Activated T-cell treated with anti-CD3 and anti-CD28 coated beads, Interleukin-2, amount 50 U/mL, for 72 hours (primary cell): ENCODE data around the gene CEACAM19. TPM values are rescaled to one million over a fixed set of nuclear protein-coding genes. Genes with fewer than 3 reads are reported as not detected.

ENCODE experiments used
- ATAC-seq, 2 donors: fragments of 150-1000 bp; cut with Tn5 transposase; replicated peaks in 1 of 2; 2 replicates each; pipeline ENCODE4 v1.10.0; 2021; ENCODE audit warnings: moderate library complexity in 2 of 2, mild to moderate bottlenecking in 1 of 2
- DNase-seq, 2 donors: peaks; one replicate each; pipeline ENCODE4 v3.0.0; 2021 to 2022; ENCODE audit warnings: mixed read lengths in 1 of 2
- H3K27ac Mint-ChIP-seq: one replicate; pipeline ENCODE4 v1.8.0; 2022; ENCODE audit warnings: mild to moderate bottlenecking, moderate library complexity, mixed read lengths
- H3K27me3 Mint-ChIP-seq: one replicate; pipeline ENCODE4 v1.8.0; 2022; ENCODE audit warnings: low read depth, mixed read lengths
- H3K36me3 Mint-ChIP-seq, 2 donors: one replicate each; pipeline ENCODE4 v1.8.0; 2022; ENCODE audit warnings: mixed read lengths in 2 of 2, mild to moderate bottlenecking in 1 of 2; ENCODE audit not compliant: insufficient read depth in 2 of 2
- H3K4me1 Mint-ChIP-seq: one replicate; pipeline ENCODE4 v1.8.0; 2022; ENCODE audit warnings: low read depth, mixed read lengths
- H3K4me3 Mint-ChIP-seq, 2 donors: one replicate each; pipeline ENCODE4 v1.8.0; 2022; ENCODE audit warnings: mild to moderate bottlenecking in 2 of 2, mixed read lengths in 2 of 2, moderate library complexity in 2 of 2
- H3K9me3 Mint-ChIP-seq, 2 donors: one replicate each; pipeline ENCODE4 v1.8.0; 2022; ENCODE audit warnings: mixed read lengths in 2 of 2
- total RNA-seq, 2 donors: library from RNA; stranded (reverse); gene quantifications; one replicate each; pipeline ENCODE4 v1.2.3, GENCODE V29; 2022

The CEACAM19 gene
- total RNA-seq, 2 donors from 2014 or later, result 3.0 to 4.3 TPM

DNA sequence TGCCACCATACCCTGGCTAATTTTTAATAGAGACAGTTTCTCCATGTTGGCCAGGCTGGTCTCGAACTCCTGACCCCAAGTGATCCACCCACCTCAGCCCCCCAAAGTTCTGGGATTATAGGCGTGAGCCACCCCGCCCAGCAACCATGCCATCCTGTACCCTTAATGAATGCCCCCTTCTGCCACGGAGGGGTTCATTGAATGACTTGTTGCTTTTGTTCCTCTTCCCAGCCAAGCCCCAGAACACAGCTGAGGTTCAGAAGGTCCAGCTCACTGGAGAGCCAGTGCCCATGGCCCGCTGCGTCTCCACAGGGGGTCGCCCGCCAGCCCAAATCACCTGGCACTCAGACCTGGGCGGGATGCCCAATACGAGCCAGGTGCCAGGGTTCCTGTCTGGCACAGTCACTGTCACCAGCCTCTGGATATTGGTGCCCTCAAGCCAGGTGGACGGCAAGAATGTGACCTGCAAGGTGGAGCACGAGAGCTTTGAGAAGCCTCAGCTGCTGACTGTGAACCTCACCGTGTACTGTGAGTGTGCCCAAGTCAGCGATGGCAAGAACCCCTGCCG lies 21.6 kb upstream of the CEACAM19 start:
- Mint-ChIP-seq H3K36me3 (peaks cover 3 to 10% of the 10 kb centered on the region in 2 donors), H3K9me3 (no peaks in the 10 kb centered on the region), H3K4me1 (peaks cover 7% of the 10 kb centered on the region), H3K27me3 (no peaks in the 10 kb centered on the region), H3K27ac (no peak overlapping the region), H3K4me3 (no peak overlapping the region)
- no peak for ATAC-seq
- no peak for DNase-seq

DNA sequence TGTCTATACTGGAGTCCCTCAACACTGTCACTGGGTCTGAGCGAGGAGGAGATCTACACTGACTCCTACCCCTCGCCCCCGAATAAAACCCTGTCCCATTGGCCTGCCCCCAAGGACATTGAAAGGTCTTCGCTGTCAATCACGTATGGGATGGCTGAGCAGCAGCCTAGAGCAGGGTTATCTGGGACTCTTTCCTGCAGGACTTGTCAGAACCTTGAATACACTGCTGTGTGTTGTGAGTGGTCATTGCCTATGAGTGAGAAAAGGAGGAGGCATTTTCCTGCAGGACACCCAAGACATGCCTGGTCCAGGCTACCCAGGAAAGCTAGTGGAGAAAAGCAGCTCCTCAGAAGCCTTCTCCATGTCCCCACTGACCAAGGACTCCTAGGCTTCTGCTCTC lies 17.9 kb upstream of the CEACAM19 start:
- ATAC-seq, result no peak

DNA sequence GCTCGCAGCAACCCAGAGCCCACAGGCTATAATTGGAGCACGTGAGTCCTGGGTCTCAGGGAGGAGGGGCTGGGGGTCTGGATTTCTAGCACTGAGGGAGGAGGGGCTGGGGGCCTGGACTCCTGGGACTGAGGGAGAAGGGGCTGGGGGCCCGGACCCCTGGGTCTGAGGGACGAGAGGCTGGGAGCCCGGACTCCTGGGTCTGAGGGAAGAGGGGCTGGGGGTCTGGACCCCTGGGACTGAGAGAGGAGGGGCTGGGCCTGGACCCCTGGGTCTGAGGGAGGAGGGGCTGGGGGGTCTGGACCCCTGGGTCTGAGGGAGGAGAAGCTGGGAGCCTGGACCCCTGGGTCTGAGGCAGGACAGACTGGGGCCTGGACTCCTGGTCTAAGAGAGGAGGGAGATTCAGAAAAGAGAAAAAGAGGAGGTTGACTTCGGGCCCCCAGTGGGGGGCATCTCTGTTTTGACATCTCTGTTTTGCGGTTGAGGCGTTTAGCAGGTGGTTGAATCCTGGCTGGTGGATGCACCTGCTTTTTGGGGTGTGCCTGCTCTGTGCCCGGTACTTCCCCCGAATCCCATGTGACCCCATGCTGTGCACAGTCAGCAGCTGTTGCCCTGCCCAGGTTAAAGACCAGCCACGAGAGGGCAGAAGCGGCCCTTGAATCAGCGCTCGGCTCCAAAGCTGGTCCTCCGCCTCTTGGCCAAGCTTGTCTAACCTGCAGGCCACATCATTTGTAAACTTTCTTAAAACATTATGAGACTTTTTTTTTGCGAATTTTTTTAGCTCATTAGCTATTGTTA lies 17.1 kb upstream of the CEACAM19 start:
- peak; percentile 79 to 80 for DNase-seq
- H3K27me3 Mint-ChIP-seq, result no peaks in the 10 kb centered on the region
- H3K9me3 Mint-ChIP-seq, result no peaks in the 10 kb centered on the region
- no peak overlapping the region for H3K27ac Mint-ChIP-seq
- H3K4me3 Mint-ChIP-seq, result no peak overlapping the region
- H3K4me1 Mint-ChIP-seq, result peaks cover 15% of the 10 kb centered on the region
- H3K36me3 Mint-ChIP-seq, result peaks cover 7 to 25% of the 10 kb centered on the region in 2 donors
- peak; percentile 90 to 93 for ATAC-seq

More for the DNA sequence above, 17.9 kb upstream of the CEACAM19 start:
- Mint-ChIP-seq H3K4me1 (peaks cover 15% of the 10 kb centered on the region), H3K4me3 (no peak overlapping the region), H3K9me3 (no peaks in the 10 kb centered on the region), H3K36me3 (peaks cover 7 to 22% of the 10 kb centered on the region in 2 donors), H3K27me3 (no peaks in the 10 kb centered on the region), H3K27ac (no peak overlapping the region)
- no peak for DNase-seq

DNA sequence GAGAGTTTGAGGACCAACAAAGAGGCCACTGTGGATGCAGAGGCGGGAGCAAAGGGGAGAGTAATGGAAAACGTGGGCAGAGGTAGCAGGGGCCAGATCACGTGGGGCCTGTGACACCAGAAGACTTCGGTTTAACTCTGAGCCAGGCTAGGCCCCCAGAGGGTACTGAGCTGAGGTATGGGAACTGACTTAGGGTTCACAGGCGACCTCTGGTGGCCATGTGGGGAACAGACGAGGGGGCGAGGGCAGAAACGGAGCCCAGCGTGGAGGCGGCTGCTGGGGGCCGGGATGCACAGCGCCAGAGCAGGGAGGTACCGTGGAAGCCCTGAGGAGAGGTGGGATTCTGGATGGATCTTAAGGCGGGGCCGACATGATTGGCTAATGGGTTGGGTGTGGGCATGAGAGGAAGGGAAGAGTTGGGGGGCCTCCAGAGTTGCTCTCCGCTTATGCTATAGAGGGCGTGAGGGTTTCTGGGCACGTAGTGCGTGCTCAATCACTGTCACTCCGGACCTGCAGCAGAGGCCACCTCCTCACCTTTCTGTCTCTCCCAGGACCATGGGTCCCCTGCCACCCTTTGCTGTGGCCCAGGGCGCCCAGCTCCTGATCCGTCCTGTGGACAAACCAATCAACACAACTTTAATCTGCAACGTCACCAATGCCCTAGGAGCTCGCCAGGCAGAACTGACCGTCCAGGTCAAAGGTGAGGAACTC lies 13.9 kb upstream of the CEACAM19 start:
- peak; percentile 72 to 77 for ATAC-seq
- Mint-ChIP-seq H3K36me3 (peaks cover 6 to 16% of the 10 kb centered on the region in 2 donors), H3K9me3 (no peaks in the 10 kb centered on the region), H3K27me3 (no peaks in the 10 kb centered on the region), H3K4me3 (no peak overlapping the region), H3K4me1 (peaks cover 15% of the 10 kb centered on the region), H3K27ac (no peak overlapping the region)
- DNase-seq, result peak; percentile 77 to 81

DNA sequence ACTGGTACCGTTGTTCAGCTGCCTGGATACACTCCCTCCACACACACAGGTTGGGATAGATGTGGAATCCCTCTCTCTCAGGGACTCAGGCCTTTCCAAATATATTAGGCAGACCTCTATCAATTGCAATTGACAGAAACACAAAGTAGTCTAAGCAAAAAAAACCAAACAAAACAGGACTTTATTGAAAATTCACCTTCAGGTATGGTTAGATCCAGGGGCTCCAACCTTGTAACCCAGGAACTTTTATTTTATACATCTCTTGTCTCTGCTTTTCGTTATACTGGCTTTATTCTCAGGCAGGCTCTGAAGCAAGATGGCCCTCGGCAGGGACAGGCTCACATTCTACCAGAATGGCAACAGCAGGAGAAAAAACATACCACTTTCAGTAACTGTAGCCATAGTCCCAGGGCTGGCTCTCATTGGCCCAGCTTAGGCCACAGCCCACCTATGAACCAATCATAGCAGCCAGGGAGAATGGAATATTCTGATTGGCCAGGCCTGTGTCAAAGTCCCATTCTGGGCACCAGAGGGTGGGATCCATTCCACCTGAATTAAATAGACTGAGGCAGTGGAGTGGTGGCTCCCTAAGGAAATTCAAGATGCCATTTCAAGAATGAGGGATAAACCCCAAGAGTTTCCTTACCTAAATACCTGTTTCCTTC lies 13.1 kb upstream of the CEACAM19 start:
- DNase-seq (no peak), ATAC-seq (no peak)
- peaks cover 15% of the 10 kb centered on the region for H3K4me1 Mint-ChIP-seq
- no peaks in the 10 kb centered on the region for H3K9me3 Mint-ChIP-seq
- H3K27ac Mint-ChIP-seq, result no peak overlapping the region
- H3K4me3 Mint-ChIP-seq, result no peak overlapping the region
- peaks cover 4 to 18% of the 10 kb centered on the region in 2 donors for H3K36me3 Mint-ChIP-seq
- H3K27me3 Mint-ChIP-seq, result no peaks in the 10 kb centered on the region

DNA sequence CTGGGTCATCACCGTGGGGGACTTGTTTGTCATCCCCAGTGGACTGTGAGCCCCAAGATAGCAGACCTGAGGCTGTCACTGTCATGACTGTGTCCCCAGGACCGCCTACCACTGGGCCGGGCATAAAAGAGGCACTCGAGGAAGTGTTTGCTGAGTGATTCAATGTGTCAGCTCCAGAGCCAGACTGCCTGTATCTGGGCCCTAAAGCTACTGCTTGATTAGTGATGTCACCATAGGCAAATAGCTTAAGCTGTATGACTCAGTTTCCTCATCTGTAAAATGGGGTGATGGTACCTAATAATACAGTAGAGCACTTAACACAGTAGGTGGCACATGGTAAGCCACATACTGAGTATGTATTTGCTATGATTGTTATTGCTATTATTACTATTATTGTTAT lies 11.2 kb upstream of the CEACAM19 start:
- ATAC-seq (no peak), DNase-seq (no peak)
- Mint-ChIP-seq H3K4me3 (no peak overlapping the region), H3K9me3 (no peaks in the 10 kb centered on the region), H3K27me3 (no peaks in the 10 kb centered on the region), H3K27ac (no peak overlapping the region), H3K36me3 (peaks cover 3 to 16% of the 10 kb centered on the region in 2 donors), H3K4me1 (peaks cover 7% of the 10 kb centered on the region)

DNA sequence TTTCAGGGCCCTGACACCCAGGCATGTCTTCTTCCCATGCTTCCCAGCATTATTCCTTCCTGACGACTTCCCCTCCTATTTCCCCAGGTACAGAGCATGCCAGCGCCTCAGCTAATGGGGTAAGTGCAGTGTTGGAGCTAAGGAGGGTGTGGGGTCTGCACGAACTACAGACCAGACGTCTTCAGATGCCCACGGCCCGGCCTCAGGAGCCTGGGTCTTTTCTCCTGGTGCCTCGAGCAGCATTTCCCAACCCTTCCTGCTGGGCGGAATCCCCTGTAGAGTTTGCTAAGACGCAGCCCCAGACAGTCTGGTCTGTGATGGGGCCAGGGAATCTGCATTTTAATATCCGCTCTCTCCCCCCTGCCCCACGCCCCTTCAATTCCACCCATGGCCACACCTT lies 10.1 kb upstream of the CEACAM19 start:
- peaks cover 7% of the 10 kb centered on the region for H3K4me1 Mint-ChIP-seq
- H3K27me3 Mint-ChIP-seq, result no peaks in the 10 kb centered on the region
- no peak overlapping the region for H3K4me3 Mint-ChIP-seq
- H3K27ac Mint-ChIP-seq, result no peak overlapping the region
- no peaks in the 10 kb centered on the region for H3K9me3 Mint-ChIP-seq
- DNase-seq (no peak), ATAC-seq (no peak)
- H3K36me3 Mint-ChIP-seq, result peaks cover 0 to 9% of the 10 kb centered on the region in 2 donors

DNA sequence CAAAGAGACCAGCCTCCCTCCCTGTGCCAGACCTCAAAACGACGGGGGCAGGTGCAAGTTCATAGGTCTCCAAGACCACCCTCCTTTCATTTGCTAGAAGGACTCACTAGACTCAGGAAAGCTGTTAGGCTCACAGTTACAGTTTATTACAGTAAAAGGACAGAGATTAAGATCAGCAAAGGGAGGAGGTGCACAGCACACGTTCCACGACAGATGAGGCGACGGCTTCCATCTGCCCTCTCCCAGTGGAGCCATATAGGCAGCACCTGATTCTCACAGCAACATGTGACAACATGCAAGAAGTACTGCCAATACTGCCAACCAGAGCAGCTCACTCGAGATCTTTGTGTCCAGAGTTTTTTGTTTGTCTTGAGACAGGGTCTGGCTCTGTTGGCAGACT lies 9.4 kb upstream of the CEACAM19 start:
- DNase-seq (no peak), ATAC-seq (no peak)
- Mint-ChIP-seq H3K36me3 (peaks cover 0 to 6% of the 10 kb centered on the region in 2 donors), H3K27me3 (no peaks in the 10 kb centered on the region), H3K9me3 (no peaks in the 10 kb centered on the region), H3K4me3 (no peak overlapping the region), H3K4me1 (peaks cover 6% of the 10 kb centered on the region), H3K27ac (no peak overlapping the region)

DNA sequence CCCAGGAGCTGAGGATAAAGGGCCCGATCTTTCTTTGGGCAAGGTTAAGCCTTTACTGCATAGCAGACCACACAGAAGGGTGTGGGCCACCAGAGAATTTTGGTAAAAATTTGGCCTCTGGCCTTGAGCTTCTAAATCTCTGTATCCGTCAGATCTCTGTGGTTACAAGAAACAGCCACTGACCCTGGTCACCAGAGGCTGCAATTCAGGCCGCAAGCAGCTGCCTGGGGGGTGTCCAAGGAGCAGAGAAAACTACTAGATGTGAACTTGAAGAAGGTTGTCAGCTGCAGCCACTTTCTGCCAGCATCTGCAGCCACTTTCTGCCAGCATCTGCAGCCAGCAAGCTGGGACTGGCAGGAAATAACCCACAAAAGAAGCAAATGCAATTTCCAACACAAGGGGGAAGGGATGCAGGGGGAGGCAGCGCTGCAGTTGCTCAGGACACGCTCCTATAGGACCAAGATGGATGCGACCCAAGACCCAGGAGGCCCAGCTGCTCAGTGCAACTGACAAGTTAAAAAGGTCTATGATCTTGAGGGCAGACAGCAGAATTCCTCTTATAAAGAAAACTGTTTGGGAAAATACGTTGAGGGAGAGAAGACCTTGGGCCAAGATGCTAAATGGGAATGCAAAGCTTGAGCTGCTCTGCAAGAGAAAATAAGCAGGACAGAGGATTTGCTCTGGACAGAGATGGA lies 8.4 kb upstream of the CEACAM19 start:
- no peaks in the 10 kb centered on the region for H3K4me1 Mint-ChIP-seq
- no peak overlapping the region for H3K4me3 Mint-ChIP-seq
- H3K27ac Mint-ChIP-seq, result no peak overlapping the region
- no peaks in the 10 kb centered on the region for H3K27me3 Mint-ChIP-seq
- no peak for ATAC-seq
- H3K9me3 Mint-ChIP-seq, result no peaks in the 10 kb centered on the region
- H3K36me3 Mint-ChIP-seq, result peaks cover 0 to 4% of the 10 kb centered on the region in 2 donors
- no peak for DNase-seq

DNA sequence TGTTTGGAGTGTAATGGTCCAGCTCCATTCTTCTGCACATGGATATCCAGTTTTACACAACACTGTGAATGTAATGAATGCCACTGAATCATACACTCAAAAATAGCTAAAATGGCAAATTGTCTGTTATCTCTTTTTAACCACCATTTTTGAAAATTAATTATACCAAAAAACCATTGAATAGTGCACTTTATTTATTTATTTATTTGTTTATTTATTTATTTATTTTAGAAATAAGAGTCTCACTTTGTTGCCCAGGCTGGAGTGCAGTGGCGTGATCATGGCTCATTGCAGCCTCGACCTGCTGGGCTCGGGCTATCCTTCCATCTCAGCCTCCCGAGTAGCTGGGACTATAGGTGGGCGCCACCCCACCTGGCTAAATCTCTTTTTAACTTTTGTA lies 7.3 kb upstream of the CEACAM19 start:
- no peak for ATAC-seq
- Mint-ChIP-seq H3K4me1 (no peaks in the 10 kb centered on the region), H3K27ac (no peak overlapping the region), H3K4me3 (no peak overlapping the region), H3K36me3 (peaks cover 0 to 2% of the 10 kb centered on the region in 2 donors), H3K27me3 (no peaks in the 10 kb centered on the region), H3K9me3 (no peaks in the 10 kb centered on the region)
- DNase-seq, result no peak

DNA sequence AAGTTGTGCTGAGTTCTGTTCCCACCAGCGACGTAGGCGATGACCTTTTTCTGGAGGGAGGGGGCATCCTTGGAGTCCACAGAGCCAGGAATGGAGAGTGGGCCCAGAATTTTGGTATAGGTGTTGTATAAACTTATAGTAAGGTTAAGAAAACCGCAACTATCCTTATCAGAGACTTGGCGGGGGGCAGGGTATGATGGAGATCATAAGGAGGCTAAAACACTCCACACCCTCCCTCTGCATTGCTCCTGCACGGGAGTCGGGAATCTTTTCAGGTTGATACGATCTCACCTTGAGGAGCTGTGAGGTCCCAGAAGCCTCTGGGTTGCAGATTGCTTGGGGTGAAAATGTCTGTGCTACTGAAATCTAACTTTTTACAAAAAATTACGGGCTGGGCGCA lies 6.3 kb upstream of the CEACAM19 start:
- DNase-seq (no peak), ATAC-seq (no peak)
- Mint-ChIP-seq H3K36me3 (peaks cover 0 to 2% of the 10 kb centered on the region in 2 donors), H3K27me3 (no peaks in the 10 kb centered on the region), H3K9me3 (no peaks in the 10 kb centered on the region), H3K27ac (no peak overlapping the region), H3K4me1 (no peaks in the 10 kb centered on the region), H3K4me3 (no peak overlapping the region)

DNA sequence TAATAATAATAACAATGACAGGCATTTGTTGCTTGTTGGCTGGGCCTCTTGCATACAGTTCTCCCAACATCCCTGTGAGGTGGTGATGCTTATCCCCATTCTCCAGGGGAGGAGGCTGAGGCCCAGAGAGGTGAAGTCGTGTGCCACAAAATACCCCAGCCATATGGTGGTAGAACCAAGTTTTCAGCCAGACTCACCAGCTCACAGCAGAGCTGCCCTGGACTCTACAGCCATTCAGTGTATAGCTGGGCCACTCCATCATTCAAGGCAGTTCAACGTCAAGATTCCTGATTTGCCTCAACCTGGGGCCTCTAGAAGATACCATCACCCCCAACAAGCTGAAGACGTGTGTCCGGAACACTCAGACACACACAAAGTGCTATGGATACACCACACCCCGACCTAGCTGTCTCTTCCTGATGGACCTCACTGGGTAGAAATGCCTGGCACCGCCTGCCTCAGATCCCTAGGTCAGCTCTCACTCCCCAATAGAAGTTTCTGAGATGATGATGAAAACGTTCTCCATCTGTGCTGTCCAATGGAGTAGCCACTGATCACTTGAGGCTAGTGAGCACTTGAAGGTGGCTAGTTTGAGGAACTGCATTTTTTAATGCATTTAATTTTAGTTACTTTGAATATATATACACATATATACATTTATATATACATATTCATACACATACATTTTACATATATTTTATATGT lies 4.3 kb upstream of the CEACAM19 start:
- Mint-ChIP-seq H3K9me3 (no peaks in the 10 kb centered on the region), H3K27me3 (no peaks in the 10 kb centered on the region), H3K27ac (no peak overlapping the region), H3K36me3 (peaks cover 0 to 2% of the 10 kb centered on the region in 2 donors), H3K4me1 (no peaks in the 10 kb centered on the region), H3K4me3 (no peak overlapping the region)
- ATAC-seq (peak; percentile 49 to 61), DNase-seq (no peak)
